Limb (tissue), 2 donors: ENCODE results near the gene NCBP3.

Experiments
- DNase-seq, 2 donors: peaks; one replicate each; pipeline ENCODE4 v3.0.0-alpha.2; 2016; ENCODE audit errors: extremely low spot score in 2 of 2

NCBP3 gene, protein sequence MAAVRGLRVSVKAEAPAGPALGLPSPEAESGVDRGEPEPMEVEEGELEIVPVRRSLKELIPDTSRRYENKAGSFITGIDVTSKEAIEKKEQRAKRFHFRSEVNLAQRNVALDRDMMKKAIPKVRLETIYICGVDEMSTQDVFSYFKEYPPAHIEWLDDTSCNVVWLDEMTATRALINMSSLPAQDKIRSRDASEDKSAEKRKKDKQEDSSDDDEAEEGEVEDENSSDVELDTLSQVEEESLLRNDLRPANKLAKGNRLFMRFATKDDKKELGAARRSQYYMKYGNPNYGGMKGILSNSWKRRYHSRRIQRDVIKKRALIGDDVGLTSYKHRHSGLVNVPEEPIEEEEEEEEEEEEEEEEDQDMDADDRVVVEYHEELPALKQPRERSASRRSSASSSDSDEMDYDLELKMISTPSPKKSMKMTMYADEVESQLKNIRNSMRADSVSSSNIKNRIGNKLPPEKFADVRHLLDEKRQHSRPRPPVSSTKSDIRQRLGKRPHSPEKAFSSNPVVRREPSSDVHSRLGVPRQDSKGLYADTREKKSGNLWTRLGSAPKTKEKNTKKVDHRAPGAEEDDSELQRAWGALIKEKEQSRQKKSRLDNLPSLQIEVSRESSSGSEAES

DNA sequence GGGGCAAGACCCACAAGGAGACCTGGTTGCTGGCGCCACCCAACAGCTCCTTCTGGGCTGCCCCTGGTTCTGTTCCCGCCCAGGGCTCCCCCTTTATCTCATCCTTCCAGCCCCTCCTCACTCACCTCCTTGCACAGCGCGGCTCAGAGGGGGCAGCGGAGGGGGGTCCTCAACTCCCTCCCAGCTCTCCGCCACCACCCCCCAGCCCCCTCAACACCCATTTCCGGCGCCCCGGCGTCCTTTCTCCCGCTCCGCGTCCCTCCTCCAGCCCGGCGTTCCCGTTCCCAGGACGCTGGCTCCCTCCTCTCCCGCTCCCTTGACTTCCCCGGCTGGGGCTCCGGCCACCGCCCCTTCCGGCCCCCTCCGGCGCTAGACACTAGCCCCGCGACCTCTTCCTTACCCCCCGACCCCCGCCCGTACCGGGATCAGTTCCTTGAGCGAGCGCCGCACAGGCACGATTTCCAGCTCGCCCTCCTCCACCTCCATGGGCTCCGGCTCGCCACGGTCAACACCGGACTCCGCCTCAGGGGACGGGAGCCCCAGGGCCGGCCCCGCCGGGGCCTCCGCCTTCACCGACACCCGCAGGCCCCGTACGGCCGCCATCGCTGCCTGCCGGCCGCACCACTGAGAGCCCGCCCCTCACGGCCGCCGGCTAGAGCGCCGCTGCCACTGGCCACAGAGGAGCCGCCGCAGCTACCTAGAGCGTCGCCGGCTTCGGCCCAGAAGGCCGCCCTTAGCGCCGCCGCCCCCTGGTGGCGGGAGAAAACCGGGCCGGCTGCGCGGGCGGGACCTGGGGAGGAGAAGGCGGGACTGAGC lies at the start of gene NCBP3:
Gene NCBP3, minus strand, starts transcription at position 626 of the 816 bp plus-strand sequence. Its CDS starts 23 bp downstream, at position 603.
- peak; percentile 95 to 96 for DNase-seq

GRCh38 chr17:3895354-3895753 lies 49.3 kb upstream of the NCBP3 start:
- DNase-seq, result no peak

DNA sequence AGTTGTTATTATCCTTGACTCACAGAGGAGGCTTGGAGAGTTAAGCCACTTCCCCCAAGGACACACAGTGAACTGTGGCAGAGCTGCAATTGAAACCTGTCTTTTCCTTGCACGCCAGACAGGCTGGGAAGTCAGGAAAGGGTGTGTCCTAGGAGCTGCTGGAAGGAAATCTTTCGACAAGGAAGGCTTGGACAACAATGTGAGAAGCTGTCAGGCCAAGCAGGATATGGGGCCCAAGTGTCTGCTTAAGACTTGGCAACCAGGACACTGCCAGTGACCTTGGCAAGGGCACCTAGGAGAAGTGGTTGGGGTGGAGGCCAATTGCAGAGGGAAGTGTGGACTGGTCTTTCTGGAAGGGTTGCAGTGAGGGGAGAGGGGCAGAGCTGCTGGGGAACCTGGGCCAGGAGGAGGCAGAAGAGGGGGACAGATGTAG lies 48.9 kb upstream of the NCBP3 start:
- DNase-seq, result no peak

DNA sequence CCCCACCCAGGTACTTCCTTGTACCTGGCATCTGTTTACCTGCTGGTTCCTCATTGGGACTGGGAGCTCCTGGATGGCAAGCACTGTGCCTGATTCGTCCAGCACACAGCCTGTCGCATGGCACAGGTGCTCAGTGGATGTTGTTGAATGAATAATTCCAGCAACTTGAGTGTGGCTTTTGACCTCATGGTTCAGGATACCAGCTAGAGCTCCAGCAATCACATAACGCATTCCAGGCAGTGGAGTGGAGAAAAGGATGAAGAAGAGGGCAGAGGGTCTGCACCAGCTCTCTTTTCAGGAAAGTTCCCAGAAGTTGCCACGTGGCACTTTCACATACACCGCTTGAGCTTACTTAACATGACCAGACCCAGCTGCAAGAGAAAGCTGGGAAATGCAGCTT lies 48.1 kb upstream of the NCBP3 start:
- DNase-seq, result no peak

- no peak for DNase-seq
These were observed 47.7 kb upstream of the NCBP3 start for GRCh38 chr17:3893720-3894116.

GRCh38 chr17:3893003-3893719 lies 47.1 kb upstream of the NCBP3 start, which contains the start of gene CAMKK1:
TSS of gene CAMKK1 (minus strand) at chr17:3893053. CDS start at chr17:3885687, 7,366 bp downstream.
- peak; percentile 90 for DNase-seq

DNA sequence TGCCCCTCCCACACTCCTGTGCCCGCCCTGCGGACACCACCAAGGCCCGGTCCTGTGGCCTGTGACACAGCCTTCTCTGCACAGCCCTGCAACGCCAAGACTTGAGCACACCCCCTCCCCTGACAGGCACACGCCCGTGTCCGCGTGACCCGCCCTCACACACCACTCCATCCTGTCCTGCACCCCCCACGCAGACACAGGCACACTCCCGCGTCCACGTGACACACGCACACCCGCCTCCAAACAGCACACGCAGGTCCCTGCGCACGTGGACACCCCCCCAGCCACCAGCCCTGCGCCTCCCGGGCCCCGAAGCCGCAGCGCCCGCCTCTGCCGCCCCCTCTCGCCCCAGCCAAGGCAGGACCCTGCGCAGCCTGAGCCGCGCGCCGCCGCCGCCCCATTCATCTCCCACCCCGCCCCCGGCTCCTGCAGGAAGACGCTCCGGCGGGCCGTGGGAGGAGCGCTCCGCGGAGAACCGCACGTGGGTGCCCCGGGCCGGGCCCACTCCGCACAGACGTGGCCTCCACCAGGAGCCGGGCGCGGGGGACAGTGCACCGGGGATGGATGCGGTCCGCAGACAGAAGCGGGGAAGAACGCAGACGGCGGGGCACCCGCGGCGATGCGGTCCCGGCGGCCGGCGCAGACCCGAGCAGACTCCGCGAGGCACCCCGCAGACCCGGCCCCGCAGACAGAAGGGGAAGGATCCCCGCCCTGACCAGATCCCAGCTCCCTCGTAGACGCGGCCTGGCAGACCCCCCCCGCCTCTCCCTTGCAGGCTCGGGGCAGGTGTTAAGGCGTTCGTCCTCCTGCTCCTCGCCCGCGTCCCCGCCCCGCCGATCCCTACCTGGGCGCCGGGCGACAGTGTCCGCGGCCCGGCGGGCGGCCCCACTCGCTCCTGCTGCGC lies 46.3 kb upstream of the NCBP3 start:
- peak in 1 of 2 donors; percentile 77 for DNase-seq

DNA sequence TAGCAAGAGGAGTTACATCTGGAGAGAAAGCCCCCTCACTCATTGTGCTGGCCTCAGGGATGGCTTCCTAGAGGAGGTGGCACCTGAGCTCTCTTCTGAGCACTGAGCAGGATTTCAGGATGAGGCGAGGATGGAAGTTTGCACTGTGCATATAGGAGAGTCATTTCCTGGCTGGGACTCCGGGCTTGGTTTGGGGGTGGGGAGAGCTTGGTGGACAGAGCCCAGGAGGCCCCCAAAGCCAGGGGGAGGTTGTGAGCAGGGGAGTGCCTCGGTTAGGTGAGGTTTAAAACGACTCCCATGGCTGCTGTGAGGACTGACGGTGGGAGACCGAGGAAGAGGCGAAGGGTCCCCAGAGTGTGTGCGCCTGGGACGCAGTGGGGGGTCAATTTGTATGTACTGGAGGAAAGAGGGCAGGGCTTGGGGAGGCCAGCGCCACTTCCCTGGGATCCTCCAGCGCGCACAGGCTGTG lies 45.6 kb upstream of the NCBP3 start:
- no peak for DNase-seq

- no peak for DNase-seq
These were observed 44.8 kb upstream of the NCBP3 start for GRCh38 chr17:3890878-3891219.

GRCh38 chr17:3890082-3890877 lies 44.2 kb upstream of the NCBP3 start:
- DNase-seq, result no peak

GRCh38 chr17:3889325-3890012 lies 43.4 kb upstream of the NCBP3 start:
- no peak for DNase-seq

DNA sequence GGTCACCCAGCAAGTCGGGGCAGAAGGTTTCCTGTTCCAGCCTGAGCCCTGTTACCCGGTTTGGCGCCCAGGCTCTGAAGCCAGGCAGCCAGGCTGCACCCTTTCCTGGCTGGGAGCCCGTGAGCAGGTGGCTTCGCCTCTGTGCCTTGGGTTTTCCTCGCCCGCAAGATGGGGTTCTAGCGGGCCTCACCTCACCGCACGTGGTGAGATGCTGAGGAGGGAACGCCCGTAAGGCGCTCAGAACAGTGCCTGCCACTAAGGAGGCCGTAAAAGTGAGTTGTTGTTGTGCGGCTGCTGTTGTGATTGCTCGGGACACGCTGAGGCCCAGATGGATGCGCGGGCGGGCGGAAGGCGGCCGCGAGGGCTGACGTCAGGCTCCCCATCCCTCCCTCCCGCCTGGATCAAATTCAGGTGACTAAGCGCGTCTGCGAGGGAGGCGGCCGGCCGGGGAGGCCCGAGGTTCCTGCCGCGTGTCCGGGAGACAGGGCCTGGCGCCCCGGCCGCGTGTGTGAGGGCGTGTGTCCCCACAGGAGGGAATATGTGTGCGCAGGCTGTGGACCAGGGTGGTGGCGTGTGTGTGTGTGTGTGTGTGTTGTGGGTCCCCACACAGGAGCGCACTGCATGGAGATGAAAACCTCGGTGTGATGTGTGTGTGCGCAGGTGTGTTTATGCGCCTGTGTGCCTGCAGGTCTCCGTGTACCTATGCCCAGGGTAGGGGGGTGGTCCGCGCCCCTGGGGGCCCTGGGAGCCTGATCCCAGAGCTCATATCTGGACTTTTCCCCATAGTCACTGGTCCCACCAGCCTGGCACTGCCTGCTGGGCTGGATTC lies 42.5 kb upstream of the NCBP3 start:
- peak; percentile 79 to 85 for DNase-seq

DNA sequence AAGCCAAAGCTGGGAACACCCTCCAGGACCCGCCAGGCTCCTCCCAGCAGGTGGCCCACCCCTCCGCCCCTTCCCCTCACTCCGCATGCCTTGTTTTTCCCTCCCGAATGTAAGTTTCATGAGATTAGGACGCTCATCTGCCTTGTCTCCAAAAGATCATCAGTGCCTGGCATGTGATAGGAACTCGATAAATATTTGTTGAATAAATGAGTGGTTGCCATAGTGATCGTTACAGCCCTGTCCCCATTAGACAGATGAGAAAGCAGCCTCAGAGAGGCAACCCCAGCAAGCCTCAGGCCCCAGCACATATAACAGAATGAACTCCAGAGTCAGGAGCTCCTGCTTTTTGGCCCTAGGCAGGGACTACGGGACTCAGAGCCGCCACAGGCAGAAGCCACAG lies 41.8 kb upstream of the NCBP3 start:
- DNase-seq, result no peak

DNA sequence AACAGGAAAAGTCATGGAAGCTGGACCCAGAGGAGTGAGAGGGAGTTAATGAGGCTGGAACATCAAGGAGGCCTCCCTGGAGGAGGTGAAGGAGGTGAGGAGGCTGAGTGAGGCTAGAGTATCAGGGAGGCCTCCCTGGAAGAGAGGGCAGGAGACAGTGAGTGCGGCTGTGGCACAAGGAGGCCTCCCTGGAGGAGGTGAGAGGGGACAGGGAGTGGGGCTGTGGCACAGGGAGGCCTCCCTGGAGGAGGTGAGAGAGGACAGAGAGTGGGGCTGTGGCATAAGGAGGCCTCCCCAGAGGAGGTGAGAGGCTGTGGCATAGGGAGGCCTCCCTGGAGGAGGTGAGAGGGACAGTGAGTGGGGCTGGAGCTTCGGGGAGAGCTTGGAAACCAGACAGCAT lies 41.3 kb upstream of the NCBP3 start:
- no peak for DNase-seq

DNA sequence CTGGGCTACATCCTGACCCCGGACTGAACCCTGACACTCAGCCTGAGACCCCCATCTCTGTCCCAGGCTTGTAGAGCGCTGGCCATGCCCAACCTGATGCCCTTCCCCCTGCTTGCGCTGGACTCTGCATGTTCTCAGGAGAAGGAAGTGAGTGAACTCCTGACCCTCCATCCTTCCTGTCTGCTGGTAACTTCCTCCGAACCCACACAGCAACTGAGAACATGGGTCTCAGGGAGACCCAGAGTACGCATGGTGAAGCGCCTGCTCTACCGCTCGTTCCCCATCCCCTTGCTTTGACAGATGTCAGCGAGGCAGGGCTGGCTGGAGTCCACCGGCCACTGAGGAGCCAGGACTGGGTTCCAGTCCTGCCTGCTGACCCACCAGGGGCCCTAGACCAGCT lies 40.7 kb upstream of the NCBP3 start:
- DNase-seq, result no peak

- DNase-seq, result no peak
These were observed 39.9 kb upstream of the NCBP3 start for GRCh38 chr17:3885970-3886369.

GRCh38 chr17:3885271-3885670 lies 39.2 kb upstream of the NCBP3 start:
- no peak for DNase-seq

DNA sequence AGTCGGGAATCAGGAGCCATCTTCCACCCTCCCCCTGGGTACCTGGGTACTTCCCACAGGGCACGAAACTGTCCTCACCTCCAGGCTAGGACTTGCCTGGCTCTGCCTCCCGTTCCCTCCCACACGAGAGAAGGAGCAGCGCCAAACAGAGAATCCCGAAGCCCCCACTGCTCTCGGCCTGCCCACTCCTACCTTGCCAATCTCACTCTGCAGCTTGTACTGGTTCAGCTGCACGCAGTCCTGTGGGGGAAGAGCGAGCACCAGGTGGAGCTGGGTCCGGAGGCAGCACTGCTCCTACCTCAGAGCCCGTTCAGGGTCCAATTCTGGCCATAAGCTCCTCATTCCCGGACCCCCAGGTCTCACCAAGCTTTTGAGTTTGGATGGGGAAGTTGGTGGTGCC lies 38.1 kb upstream of the NCBP3 start:
- no peak for DNase-seq
